ENCODE data around the gene U2AF1.
"Not testable (repeated sequence)": the region's sequence is repeated elsewhere in the genome, so short reads cannot be mapped to it uniquely, and the experiment has no call there.

GRCh38 chr21:43053112-43053511 lies 54.3 kb downstream of the U2AF1 start:
- not testable (repeated sequence) for TF ChIP-seq CTCF (optimal IDR thresholded peaks at IDR 0.05 in 1 of 3, IDR thresholded peaks at IDR 0.05 in 1 of 3, conservative IDR thresholded peaks at IDR 0.05 in 1 of 3; ENCODE audit: extremely low read depth in 1 of 3, insufficient read depth in 2 of 3, low read length in 3 of 3); EZH2 (IDR thresholded peaks at IDR 0.05; ENCODE audit: low read length)

All from keratinocyte (primary cell).